ENCODE measurements around the gene AMPH.

Gene AMPH

DNA sequence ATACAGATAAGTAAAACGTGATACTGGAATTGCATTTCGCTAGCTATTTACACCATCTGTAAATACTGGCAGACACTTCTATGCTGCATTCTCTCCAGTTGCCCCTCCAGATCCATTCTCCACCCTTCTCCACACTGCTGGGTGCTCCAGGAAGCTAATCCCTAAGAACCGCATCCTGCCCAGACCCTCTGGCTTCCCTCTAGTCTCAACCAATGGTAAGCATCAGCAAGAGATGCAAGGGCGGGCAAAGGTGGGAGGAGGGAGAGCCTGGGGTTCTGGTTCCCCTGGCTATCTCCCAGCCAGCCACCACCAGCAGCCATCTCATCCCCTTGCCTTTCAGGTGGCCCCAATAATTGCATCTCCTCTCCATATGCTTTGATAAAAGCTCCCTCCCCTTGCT is 84.4 kb downstream of the AMPH start:
- Histone ChIP-seq H3K79me2 (ENCODE audit: control insufficient read depth, insufficient read depth, low read length) (no peaks in the 10 kb centered on the region), H3K56ac (ENCODE audit: low read length) (no peak overlapping the region), H3K23ac (ENCODE audit: low read length) (no peak overlapping the region), H4K5ac (ENCODE audit: low read length) (no peak overlapping the region), H3K18ac (ENCODE audit: low read length) (no peak overlapping the region), H2BK120ac (ENCODE audit: low read depth, low read length) (no peak overlapping the region), H2BK15ac (replicated peaks; ENCODE audit: low read depth) (no peak overlapping the region), H3K4me2 (ENCODE audit: low read length) (no peak overlapping the region), H3K4ac (ENCODE audit: low read depth, low read length) (no peak overlapping the region), H3K79me1 (ENCODE audit: low read length) (no peaks in the 10 kb centered on the region), H4K8ac (ENCODE audit: low read depth, low read length) (no peak overlapping the region), H3K4me1 (ENCODE audit: control insufficient read depth, low read depth, low read length) (no peaks in the 10 kb centered on the region), H2BK5ac (ENCODE audit: low read length) (no peak overlapping the region), H3K27me3 (ENCODE audit: insufficient read depth, low read length, poor library complexity) (no peaks in the 10 kb centered on the region), H3K4me3 (ENCODE audit: low read length) (no peak overlapping the region), H3K9ac (ENCODE audit: low read length) (no peak overlapping the region), H3K36me3 (ENCODE audit: control insufficient read depth, insufficient read depth, low read length) (no peaks in the 10 kb centered on the region), H2AK5ac (ENCODE audit: low read length) (no peak overlapping the region), H3K27ac (ENCODE audit: low read depth, low read length) (no peak overlapping the region)
- no CpG with 5 or more reads among the region's 4 CpGs for WGBS (ENCODE audit: extremely low coverage, insufficient coverage, low lambda C conversion rate)
- no peak for DNase-seq

DNA sequence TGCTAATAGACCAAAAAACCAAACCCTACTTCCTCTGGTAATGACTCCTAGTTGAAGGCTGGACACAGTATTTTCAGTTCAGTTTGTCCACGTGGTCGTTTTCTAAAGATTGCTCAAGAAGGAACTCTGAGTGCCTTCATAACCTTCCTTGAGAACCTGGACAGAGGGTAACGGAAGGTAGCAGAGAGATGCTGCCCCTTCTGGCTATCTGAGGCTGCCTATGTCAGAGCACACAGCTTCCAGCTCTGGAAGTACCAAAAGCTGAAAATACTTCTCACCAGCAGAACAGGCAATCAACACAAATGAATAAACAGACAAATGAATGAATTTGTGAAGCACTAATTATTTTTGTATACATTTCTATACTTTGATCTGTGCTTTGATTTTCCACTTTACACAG is 85.2 kb downstream of the AMPH start:
- H3K27ac ChIP-seq (ENCODE audit: low read depth, low read length) = no peak overlapping the region
- no peaks in the 10 kb centered on the region for H3K79me1 ChIP-seq (ENCODE audit: low read length)
- no peak overlapping the region for H3K9ac ChIP-seq (ENCODE audit: low read length)
- no peaks in the 10 kb centered on the region for H3K79me2 ChIP-seq (ENCODE audit: control insufficient read depth, insufficient read depth, low read length)
- DNase-seq = peak; percentile 6
- H3K4me2 ChIP-seq (ENCODE audit: low read length) = no peak overlapping the region
- no peak overlapping the region for H3K56ac ChIP-seq (ENCODE audit: low read length)
- no peak overlapping the region for H3K23ac ChIP-seq (ENCODE audit: low read length)
- no peak overlapping the region for H2BK15ac ChIP-seq (replicated peaks; ENCODE audit: low read depth)
- H3K27me3 ChIP-seq (ENCODE audit: insufficient read depth, low read length, poor library complexity) = no peaks in the 10 kb centered on the region
- H4K8ac ChIP-seq (ENCODE audit: low read depth, low read length) = no peak overlapping the region
- no peak overlapping the region for H4K5ac ChIP-seq (ENCODE audit: low read length)
- no peak overlapping the region for H3K18ac ChIP-seq (ENCODE audit: low read length)
- no peak overlapping the region for H2BK120ac ChIP-seq (ENCODE audit: low read depth, low read length)
- H3K36me3 ChIP-seq (ENCODE audit: control insufficient read depth, insufficient read depth, low read length) = no peaks in the 10 kb centered on the region
- no peak overlapping the region for H2BK5ac ChIP-seq (ENCODE audit: low read length)
- H3K4me1 ChIP-seq (ENCODE audit: control insufficient read depth, low read depth, low read length) = no peaks in the 10 kb centered on the region
- no peak overlapping the region for H2AK5ac ChIP-seq (ENCODE audit: low read length)
- no peak overlapping the region for H3K4me3 ChIP-seq (ENCODE audit: low read length)
- no peak overlapping the region for H3K4ac ChIP-seq (ENCODE audit: low read depth, low read length)
- no CpG with 5 or more reads among the region's 3 CpGs for WGBS (ENCODE audit: extremely low coverage, insufficient coverage, low lambda C conversion rate)

DNA sequence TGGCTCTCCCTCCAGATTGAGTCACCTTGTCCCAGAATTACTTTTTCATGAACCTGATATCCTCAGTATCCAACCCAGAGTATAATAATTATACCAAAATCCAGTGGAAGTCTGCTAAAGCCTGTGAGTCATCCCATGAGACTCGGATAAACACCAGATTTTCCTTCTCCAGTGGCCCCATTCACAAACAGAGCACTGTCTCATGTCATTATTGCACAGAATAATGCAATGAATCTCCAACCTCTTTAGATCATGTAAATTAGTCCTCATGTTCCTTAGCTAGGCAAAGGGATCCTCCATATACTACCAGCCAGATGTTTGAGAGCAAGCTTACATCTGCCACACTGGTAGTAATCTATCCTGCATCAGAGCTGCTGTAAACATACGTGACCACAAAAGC is 89.0 kb downstream of the AMPH start:
- Histone ChIP-seq H3K36me3 (ENCODE audit: control insufficient read depth, insufficient read depth, low read length) (no peaks in the 10 kb centered on the region), H2BK5ac (ENCODE audit: low read length) (no peak overlapping the region), H2AK5ac (ENCODE audit: low read length) (no peak overlapping the region), H3K4me3 (ENCODE audit: low read length) (no peak overlapping the region), H3K27me3 (ENCODE audit: insufficient read depth, low read length, poor library complexity) (no peaks in the 10 kb centered on the region), H3K23ac (ENCODE audit: low read length) (no peak overlapping the region), H3K4me2 (ENCODE audit: low read length) (no peak overlapping the region), H4K5ac (ENCODE audit: low read length) (no peak overlapping the region), H2BK15ac (replicated peaks; ENCODE audit: low read depth) (no peak overlapping the region), H3K56ac (ENCODE audit: low read length) (no peak overlapping the region), H3K18ac (ENCODE audit: low read length) (no peak overlapping the region), H3K4me1 (ENCODE audit: control insufficient read depth, low read depth, low read length) (no peaks in the 10 kb centered on the region), H3K4ac (ENCODE audit: low read depth, low read length) (no peak overlapping the region), H4K8ac (ENCODE audit: low read depth, low read length) (no peak overlapping the region), H2BK120ac (ENCODE audit: low read depth, low read length) (no peak overlapping the region), H3K79me2 (ENCODE audit: control insufficient read depth, insufficient read depth, low read length) (no peaks in the 10 kb centered on the region), H3K27ac (ENCODE audit: low read depth, low read length) (no peak overlapping the region), H3K79me1 (ENCODE audit: low read length) (no peaks in the 10 kb centered on the region), H3K9ac (ENCODE audit: low read length) (no peak overlapping the region)
- DNase-seq = no peak
- no CpG with 5 or more reads among the region's 2 CpGs for WGBS (ENCODE audit: extremely low coverage, insufficient coverage, low lambda C conversion rate)

DNA sequence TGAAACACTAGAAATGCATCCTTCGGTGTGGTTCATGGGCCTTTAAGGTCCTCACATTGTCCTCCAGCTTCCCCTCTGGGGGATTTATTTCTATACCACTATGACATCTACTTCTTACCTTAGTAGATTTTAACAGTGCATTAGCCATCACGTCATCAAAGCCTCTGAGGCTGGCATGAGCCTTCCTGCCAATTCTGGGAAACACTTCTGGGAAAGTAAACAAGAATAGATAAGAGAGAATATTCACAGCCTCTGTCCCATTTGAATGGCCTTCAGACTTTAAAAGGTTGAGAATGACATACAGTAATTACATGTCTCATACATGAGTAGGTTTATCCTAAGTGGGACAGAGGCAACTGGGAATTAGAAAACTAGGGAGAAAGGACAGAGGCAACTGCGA is 89.7 kb downstream of the AMPH start:
- H2AK5ac ChIP-seq (ENCODE audit: low read length) = no peak overlapping the region
- H3K4me1 ChIP-seq (ENCODE audit: control insufficient read depth, low read depth, low read length) = no peaks in the 10 kb centered on the region
- no peak overlapping the region for H4K8ac ChIP-seq (ENCODE audit: low read depth, low read length)
- no peak overlapping the region for H3K56ac ChIP-seq (ENCODE audit: low read length)
- no peaks in the 10 kb centered on the region for H3K79me2 ChIP-seq (ENCODE audit: control insufficient read depth, insufficient read depth, low read length)
- no peak overlapping the region for H3K27ac ChIP-seq (ENCODE audit: low read depth, low read length)
- no peak overlapping the region for H2BK5ac ChIP-seq (ENCODE audit: low read length)
- H3K4ac ChIP-seq (ENCODE audit: low read depth, low read length) = no peak overlapping the region
- H3K27me3 ChIP-seq (ENCODE audit: insufficient read depth, low read length, poor library complexity) = no peaks in the 10 kb centered on the region
- H3K23ac ChIP-seq (ENCODE audit: low read length) = no peak overlapping the region
- no peak overlapping the region for H4K5ac ChIP-seq (ENCODE audit: low read length)
- no peaks in the 10 kb centered on the region for H3K36me3 ChIP-seq (ENCODE audit: control insufficient read depth, insufficient read depth, low read length)
- no peak overlapping the region for H3K4me2 ChIP-seq (ENCODE audit: low read length)
- H2BK15ac ChIP-seq (replicated peaks; ENCODE audit: low read depth) = no peak overlapping the region
- WGBS (ENCODE audit: extremely low coverage, insufficient coverage, low lambda C conversion rate) = no CpG with 5 or more reads among the region's 3 CpGs
- H3K4me3 ChIP-seq (ENCODE audit: low read length) = no peak overlapping the region
- H3K79me1 ChIP-seq (ENCODE audit: low read length) = no peaks in the 10 kb centered on the region
- H3K9ac ChIP-seq (ENCODE audit: low read length) = no peak overlapping the region
- no peak for DNase-seq
- no peak overlapping the region for H2BK120ac ChIP-seq (ENCODE audit: low read depth, low read length)
- no peak overlapping the region for H3K18ac ChIP-seq (ENCODE audit: low read length)

DNA sequence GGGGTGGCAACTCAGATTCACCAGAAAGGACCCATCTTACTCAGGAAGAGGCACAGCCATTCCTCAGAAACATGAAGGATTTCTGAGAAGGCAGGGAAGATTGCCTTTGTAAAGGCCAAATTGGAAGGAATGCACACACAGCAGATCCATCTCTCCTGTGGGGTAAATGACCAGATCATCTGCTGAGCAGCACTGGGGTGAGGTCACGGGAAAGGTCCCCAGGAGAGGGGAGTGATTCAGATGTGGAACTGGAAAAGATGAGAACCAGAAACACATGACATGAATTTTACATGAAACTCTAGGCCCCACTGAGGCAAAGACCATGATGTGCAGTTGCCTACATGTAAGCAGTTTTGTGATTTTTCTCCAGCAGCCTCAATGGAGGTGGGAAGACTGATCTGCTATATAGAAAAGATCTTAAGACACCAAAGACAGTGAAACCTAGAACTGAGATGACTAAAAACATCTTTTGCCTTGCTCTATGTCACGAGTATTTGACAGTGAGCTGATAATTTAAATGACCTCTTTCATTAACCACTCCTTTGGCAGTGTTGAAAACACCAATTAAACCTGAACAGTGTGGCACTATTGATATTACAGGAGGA is 91.6 kb downstream of the AMPH start:
- H3K18ac ChIP-seq (ENCODE audit: low read length) = no peak overlapping the region
- no peak overlapping the region for H3K56ac ChIP-seq (ENCODE audit: low read length)
- H2BK15ac ChIP-seq (replicated peaks; ENCODE audit: low read depth) = no peak overlapping the region
- H3K9ac ChIP-seq (ENCODE audit: low read length) = no peak overlapping the region
- no peak overlapping the region for H3K27ac ChIP-seq (ENCODE audit: low read depth, low read length)
- H3K23ac ChIP-seq (ENCODE audit: low read length) = no peak overlapping the region
- WGBS (ENCODE audit: extremely low coverage, insufficient coverage, low lambda C conversion rate) = no CpG with 5 or more reads among the region's 2 CpGs
- H2BK120ac ChIP-seq (ENCODE audit: low read depth, low read length) = no peak overlapping the region
- no peak overlapping the region for H2BK5ac ChIP-seq (ENCODE audit: low read length)
- H3K4me2 ChIP-seq (ENCODE audit: low read length) = no peak overlapping the region
- no peak overlapping the region for H4K8ac ChIP-seq (ENCODE audit: low read depth, low read length)
- no peaks in the 10 kb centered on the region for H3K4me1 ChIP-seq (ENCODE audit: control insufficient read depth, low read depth, low read length)
- no peak for DNase-seq
- no peak overlapping the region for H3K4ac ChIP-seq (ENCODE audit: low read depth, low read length)
- H3K27me3 ChIP-seq (ENCODE audit: insufficient read depth, low read length, poor library complexity) = no peaks in the 10 kb centered on the region
- no peaks in the 10 kb centered on the region for H3K79me2 ChIP-seq (ENCODE audit: control insufficient read depth, insufficient read depth, low read length)
- no peak overlapping the region for H3K4me3 ChIP-seq (ENCODE audit: low read length)
- H3K79me1 ChIP-seq (ENCODE audit: low read length) = no peaks in the 10 kb centered on the region
- no peaks in the 10 kb centered on the region for H3K36me3 ChIP-seq (ENCODE audit: control insufficient read depth, insufficient read depth, low read length)
- H4K5ac ChIP-seq (ENCODE audit: low read length) = no peak overlapping the region
- no peak overlapping the region for H2AK5ac ChIP-seq (ENCODE audit: low read length)

DNA sequence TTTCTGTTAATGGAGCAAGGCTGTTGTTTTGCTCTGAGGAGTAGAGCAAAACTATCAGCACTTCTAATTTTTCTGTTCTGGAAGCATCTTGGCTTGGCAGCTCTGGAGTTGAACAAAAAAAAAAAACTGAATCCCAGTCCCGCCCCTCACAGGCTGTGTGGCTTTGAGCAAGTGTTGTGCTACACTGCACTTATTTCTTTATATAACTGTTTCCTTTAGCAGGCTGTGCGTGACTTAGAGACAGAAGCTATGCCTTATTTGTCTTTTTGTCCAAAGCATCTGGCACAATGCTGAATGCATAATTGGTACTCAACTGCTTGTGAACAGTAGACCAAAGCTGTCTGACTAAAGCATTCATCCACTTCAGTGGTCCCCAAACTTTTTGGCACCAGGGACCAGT is 96.1 kb downstream of the AMPH start:
- Histone ChIP-seq H3K27ac (ENCODE audit: low read depth, low read length) (no peak overlapping the region), H3K18ac (ENCODE audit: low read length) (no peak overlapping the region), H3K4me1 (ENCODE audit: control insufficient read depth, low read depth, low read length) (no peaks in the 10 kb centered on the region), H3K27me3 (ENCODE audit: insufficient read depth, low read length, poor library complexity) (no peaks in the 10 kb centered on the region), H4K5ac (ENCODE audit: low read length) (no peak overlapping the region), H3K4ac (ENCODE audit: low read depth, low read length) (no peak overlapping the region), H2BK5ac (ENCODE audit: low read length) (no peak overlapping the region), H3K56ac (ENCODE audit: low read length) (no peak overlapping the region), H3K23ac (ENCODE audit: low read length) (no peak overlapping the region), H4K8ac (ENCODE audit: low read depth, low read length) (no peak overlapping the region), H3K9ac (ENCODE audit: low read length) (no peak overlapping the region), H2BK120ac (ENCODE audit: low read depth, low read length) (no peak overlapping the region), H3K4me2 (ENCODE audit: low read length) (no peak overlapping the region), H2BK15ac (replicated peaks; ENCODE audit: low read depth) (no peak overlapping the region), H3K4me3 (ENCODE audit: low read length) (no peak overlapping the region), H3K79me2 (ENCODE audit: control insufficient read depth, insufficient read depth, low read length) (no peaks in the 10 kb centered on the region), H2AK5ac (ENCODE audit: low read length) (no peak overlapping the region), H3K79me1 (ENCODE audit: low read length) (no peaks in the 10 kb centered on the region), H3K36me3 (ENCODE audit: control insufficient read depth, insufficient read depth, low read length) (no peaks in the 10 kb centered on the region)
- WGBS (ENCODE audit: extremely low coverage, insufficient coverage, low lambda C conversion rate) = no CpG with 5 or more reads among the region's 2 CpGs
- no peak for DNase-seq

Measured in mesendoderm (in vitro differentiated cells).